OCI-LY3 (cell line): ENCODE results near the gene SNTB2.

Experiments used
- H2AFZ ChIP-seq: fragments of 200-600, 300-600 bp; shearing (Covaris generic); 2 replicates; pipeline ENCODE4 v1.6.0; 2014; ENCODE audit warnings: antibody characterized with exemption, low read depth, low read length
- H3K27ac ChIP-seq: fragments of 200-600, 300-600 bp; sonication (generic); 2 replicates; pipeline ENCODE4 v1.5.1; 2014; ENCODE audit warnings: mild to moderate bottlenecking, low read length, moderate library complexity, mixed read lengths
- H3K27me3 ChIP-seq: fragments of 200-600, 300-600 bp; sonication (generic); 2 replicates; pipeline ENCODE4 v1.6.1; 2014; ENCODE audit warnings: low read depth, low read length, mixed read lengths
- H3K36me3 ChIP-seq: fragments of 200-600, 300-600 bp; sonication (generic); replicated peaks from 2 replicates; pipeline ENCODE3; 2014; ENCODE audit warnings: low read depth, low read length, mixed read lengths
- H3K4me1 ChIP-seq: fragments of 300-600, 200-600 bp; sonication (generic); 2 replicates; pipeline ENCODE4 v1.6.1; 2014; ENCODE audit warnings: low read length, mixed read lengths
- H3K4me2 ChIP-seq: fragments of 200-600, 300-600 bp; sonication (generic); 2 replicates; pipeline ENCODE4 v1.6.1; 2014; ENCODE audit warnings: low read length, mixed read lengths
- H3K4me3 ChIP-seq: fragments of 300-600, 200-600 bp; sonication (generic); 2 replicates; pipeline ENCODE4 v1.5.1; 2014; ENCODE audit warnings: antibody characterized with exemption, mild to moderate bottlenecking, low read length, moderate library complexity
- H3K79me2 ChIP-seq: fragments of 300-600, 200-600 bp; shearing (Covaris generic); 2 replicates; pipeline ENCODE4 v1.6.1; 2014; ENCODE audit warnings: mild to moderate bottlenecking, low read length, mixed read lengths
- H3K9ac ChIP-seq: fragments of 300-600, 200-600 bp; shearing (Covaris generic); 2 replicates; pipeline ENCODE4 v1.6.0; 2014; ENCODE audit warnings: mild to moderate bottlenecking, low read length, moderate library complexity
- H3K9me3 ChIP-seq: fragments of 200-600, 300-600 bp; shearing (Covaris generic); 2 replicates; pipeline ENCODE4 v1.6.1; 2014; ENCODE audit warnings: low read length, mixed read lengths; ENCODE audit not compliant: insufficient read depth
- H4K20me1 ChIP-seq: fragments of 200-600, 300-600 bp; sonication (generic); 2 replicates; pipeline ENCODE4 v1.6.1; 2016; ENCODE audit warnings: low read length, mixed read lengths; ENCODE audit not compliant: insufficient read depth
- EZH2phosphoT487 ChIP-seq: fragments of 200-600 bp; shearing (Covaris generic); IDR thresholded peaks from 2 replicates; pipeline ENCODE4 v1.6.1; 2018; ENCODE audit warnings: antibody characterized with exemption, mixed run types, low read depth
- TF ChIP-seq, protein P1 (sequence below): fragments of 200-600, 300-600 bp; sonication (generic); IDR thresholded peaks from 2 replicates; pipeline ENCODE4 v1.5.1; 2014; ENCODE audit warnings: antibody characterized with exemption, low read length, low read depth

SNTB2 gene

GRCh38 chr16:69266334-69267063, 79.5 kb downstream of the SNTB2 start:
- Histone ChIP-seq H3K4me3 (no peak overlapping the region), H3K9ac (no peak overlapping the region), H4K20me1 (no peaks in the 10 kb centered on the region), H3K4me1 (no peaks in the 10 kb centered on the region), H3K27ac (no peak overlapping the region), H3K27me3 (no peaks in the 10 kb centered on the region), H2AFZ (no peak overlapping the region), H3K9me3 (no peaks in the 10 kb centered on the region), H3K36me3 (peaks cover 10% of the 10 kb centered on the region), H3K79me2 (no peaks in the 10 kb centered on the region), H3K4me2 (no peak overlapping the region)
- TF ChIP-seq, protein P1, sequence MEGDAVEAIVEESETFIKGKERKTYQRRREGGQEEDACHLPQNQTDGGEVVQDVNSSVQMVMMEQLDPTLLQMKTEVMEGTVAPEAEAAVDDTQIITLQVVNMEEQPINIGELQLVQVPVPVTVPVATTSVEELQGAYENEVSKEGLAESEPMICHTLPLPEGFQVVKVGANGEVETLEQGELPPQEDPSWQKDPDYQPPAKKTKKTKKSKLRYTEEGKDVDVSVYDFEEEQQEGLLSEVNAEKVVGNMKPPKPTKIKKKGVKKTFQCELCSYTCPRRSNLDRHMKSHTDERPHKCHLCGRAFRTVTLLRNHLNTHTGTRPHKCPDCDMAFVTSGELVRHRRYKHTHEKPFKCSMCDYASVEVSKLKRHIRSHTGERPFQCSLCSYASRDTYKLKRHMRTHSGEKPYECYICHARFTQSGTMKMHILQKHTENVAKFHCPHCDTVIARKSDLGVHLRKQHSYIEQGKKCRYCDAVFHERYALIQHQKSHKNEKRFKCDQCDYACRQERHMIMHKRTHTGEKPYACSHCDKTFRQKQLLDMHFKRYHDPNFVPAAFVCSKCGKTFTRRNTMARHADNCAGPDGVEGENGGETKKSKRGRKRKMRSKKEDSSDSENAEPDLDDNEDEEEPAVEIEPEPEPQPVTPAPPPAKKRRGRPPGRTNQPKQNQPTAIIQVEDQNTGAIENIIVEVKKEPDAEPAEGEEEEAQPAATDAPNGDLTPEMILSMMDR: no peak
- no peak for TF ChIP-seq EZH2phosphoT487

- Histone ChIP-seq H3K4me1 (no peaks in the 10 kb centered on the region), H3K27me3 (no peaks in the 10 kb centered on the region), H3K4me2 (no peak overlapping the region), H3K79me2 (no peaks in the 10 kb centered on the region), H3K36me3 (peaks cover 7% of the 10 kb centered on the region), H3K4me3 (no peak overlapping the region), H3K9me3 (no peaks in the 10 kb centered on the region), H3K9ac (no peak overlapping the region), H3K27ac (no peak overlapping the region), H4K20me1 (no peaks in the 10 kb centered on the region), H2AFZ (no peak overlapping the region)
- TF ChIP-seq EZH2phosphoT487: no peak
- TF ChIP-seq, protein P1: no peak
Measured at GRCh38 chr16:69267633-69268032, 80.7 kb downstream of the SNTB2 start.

- Histone ChIP-seq H3K9ac (no peak overlapping the region), H3K4me2 (no peak overlapping the region), H2AFZ (no peak overlapping the region)
Measured at GRCh38 chr16:69270395-69270794, 83.4 kb downstream of the SNTB2 start.

DNA sequence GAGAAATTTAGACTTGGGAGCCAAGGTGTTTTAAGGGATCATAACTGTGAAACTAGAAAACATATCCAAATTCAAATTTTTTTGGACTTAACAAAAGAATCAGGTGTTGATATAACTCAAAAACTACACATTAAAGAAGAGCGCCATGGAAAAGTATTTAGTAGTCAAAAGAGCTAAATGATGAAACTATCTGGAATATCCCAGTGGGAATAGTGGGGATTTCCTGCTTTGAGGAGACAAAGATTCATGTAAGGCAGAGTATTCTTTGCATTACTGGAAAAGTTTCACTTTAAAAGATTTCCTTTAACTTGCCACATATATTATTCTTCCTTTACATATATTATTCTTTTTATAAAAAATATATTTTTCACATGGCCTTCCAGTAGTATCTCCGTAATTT, 83.9 kb downstream of the SNTB2 start:
- Histone ChIP-seq H3K4me1 (no peaks in the 10 kb centered on the region), H3K9me3 (no peaks in the 10 kb centered on the region), H3K4me3 (no peak overlapping the region), H3K79me2 (no peaks in the 10 kb centered on the region), H3K27me3 (no peaks in the 10 kb centered on the region), H4K20me1 (no peaks in the 10 kb centered on the region), H3K9ac (no peak overlapping the region), H2AFZ (no peak overlapping the region), H3K27ac (no peak overlapping the region), H3K4me2 (no peak overlapping the region), H3K36me3 (peaks cover 3% of the 10 kb centered on the region)
- TF ChIP-seq EZH2phosphoT487: no peak
- TF ChIP-seq, protein P1: no peak

More at GRCh38 chr16:69270395-69270794, 83.4 kb downstream of the SNTB2 start:
- no peaks in the 10 kb centered on the region for H3K9me3 ChIP-seq
- no peaks in the 10 kb centered on the region for H3K27me3 ChIP-seq
- no peaks in the 10 kb centered on the region for H3K4me1 ChIP-seq
- H3K79me2 ChIP-seq: no peaks in the 10 kb centered on the region
- TF ChIP-seq EZH2phosphoT487: no peak
- TF ChIP-seq, protein P1: no peak
- no peaks in the 10 kb centered on the region for H4K20me1 ChIP-seq
- H3K36me3 ChIP-seq: peaks cover 3% of the 10 kb centered on the region
- H3K4me3 ChIP-seq: no peak overlapping the region
- no peak overlapping the region for H3K27ac ChIP-seq
